CD4-positive, alpha-beta T cell treated with Interleukin-21 for 1 hour (primary cell): Measurements from ENCODE around the gene CHP1.
"Not testable (repeated sequence)": the region's sequence is repeated elsewhere in the genome, so short reads cannot be mapped to it uniquely, and the experiment has no call there.

Experiments used
- DNase-seq: peaks from one replicate; pipeline ENCODE4 v3.0.0-alpha.2; 2020

The CHP1 gene

GRCh38 chr15:41258750-41259471 lies 27.8 kb downstream of the CHP1 start:
- DNase-seq, result no peak

GRCh38 chr15:41259546-41260189 lies 28.6 kb downstream of the CHP1 start:
- no peak for DNase-seq

GRCh38 chr15:41260924-41261323 lies 29.9 kb downstream of the CHP1 start:
- DNase-seq, result not testable (repeated sequence)

DNA sequence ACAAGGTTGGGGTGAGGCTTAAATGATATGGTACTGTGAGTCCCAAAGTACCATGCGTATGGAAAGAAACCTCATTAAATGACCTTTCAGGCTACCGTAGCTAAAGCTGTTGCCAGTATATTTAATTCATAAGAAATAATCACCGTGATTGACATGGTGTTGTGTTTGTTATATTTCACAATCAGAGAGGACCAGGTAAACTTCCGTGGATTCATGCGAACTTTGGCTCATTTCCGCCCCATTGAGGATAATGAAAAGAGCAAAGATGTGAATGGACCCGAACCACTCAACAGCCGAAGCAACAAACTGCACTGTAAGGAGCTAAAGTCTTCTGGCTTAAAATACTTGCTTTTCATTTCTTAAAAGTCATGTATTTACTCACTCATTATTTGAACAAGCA lies 31.5 kb downstream of the CHP1 start:
- no peak for DNase-seq

GRCh38 chr15:41263891-41264351 lies 32.9 kb downstream of the CHP1 start:
- no peak for DNase-seq

DNA sequence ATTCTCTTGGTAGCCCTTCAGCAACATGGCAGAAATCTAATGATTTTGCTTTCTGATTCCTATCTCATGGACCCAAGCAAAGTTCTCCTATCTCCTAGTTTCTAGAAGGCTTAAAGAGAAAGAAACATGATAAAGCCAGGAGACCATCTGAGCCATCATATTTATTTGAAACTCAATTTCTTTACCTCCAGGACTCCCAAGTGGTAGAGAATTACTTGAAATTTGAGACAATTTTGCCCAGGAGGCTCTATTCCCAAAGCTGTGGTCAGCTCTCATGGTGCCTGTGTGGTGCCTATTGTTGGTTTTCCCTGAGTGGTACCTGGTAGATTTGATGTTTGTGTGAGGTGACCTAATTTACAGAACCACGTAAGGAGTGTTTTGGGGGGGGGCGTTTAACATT lies 38.8 kb downstream of the CHP1 start:
- no peak for DNase-seq

- DNase-seq, result no peak
These were observed 45.8 kb downstream of the CHP1 start for GRCh38 chr15:41276831-41277230.

DNA sequence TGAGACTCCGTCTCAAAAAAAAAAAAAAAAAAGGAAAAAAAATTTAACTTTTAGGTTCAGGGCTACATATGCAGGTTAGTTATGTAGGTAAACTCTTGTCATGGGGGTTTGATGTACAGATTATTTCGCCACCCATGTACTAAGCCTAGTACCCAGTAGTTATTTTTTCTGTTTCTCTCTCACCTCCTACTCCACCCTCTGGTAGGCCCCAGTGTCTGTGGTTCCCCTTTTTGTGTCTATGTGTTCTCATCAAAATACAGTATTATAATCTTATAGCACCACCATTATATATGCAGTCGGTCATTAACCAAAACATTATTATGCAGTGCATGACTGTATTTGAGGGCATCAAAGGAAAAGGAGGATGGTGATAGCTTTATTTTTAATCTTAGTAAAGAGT lies 47.3 kb downstream of the CHP1 start:
- no peak for DNase-seq

DNA sequence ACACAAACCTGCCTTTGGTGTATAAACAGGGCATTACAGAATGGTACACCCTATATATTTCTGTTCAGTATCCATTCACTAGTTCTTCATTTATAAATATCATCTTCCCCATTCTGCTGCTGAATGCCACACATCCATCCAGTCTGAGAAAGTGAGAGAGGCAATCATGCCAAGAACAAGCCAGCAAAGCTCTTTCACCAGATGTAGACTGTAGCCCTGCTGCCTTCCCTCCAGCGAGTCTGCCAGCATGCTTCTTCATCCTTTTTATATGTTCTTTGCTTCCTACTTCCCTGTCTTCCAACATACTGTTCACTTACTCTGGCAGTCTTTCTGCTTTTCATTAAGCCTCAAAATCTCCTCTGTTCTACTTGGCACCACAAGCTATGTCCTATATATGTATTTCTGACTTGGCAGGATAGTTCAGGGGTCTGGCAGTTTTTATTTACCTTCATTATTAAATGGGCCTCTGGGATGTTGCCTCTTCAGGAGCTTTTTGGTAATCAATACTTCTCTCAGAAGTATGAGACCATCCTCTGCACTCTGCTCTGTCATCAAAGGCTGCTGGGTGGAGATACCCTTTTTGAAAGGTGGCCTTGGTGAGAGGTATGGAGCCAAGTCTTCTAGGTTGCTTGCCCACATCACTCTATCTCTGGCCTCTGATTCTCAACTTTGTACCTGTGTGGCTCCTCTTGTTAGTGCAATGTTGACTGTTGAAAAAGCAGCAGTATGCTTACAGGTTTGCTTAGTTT lies 48.6 kb downstream of the CHP1 start:
- DNase-seq, result no peak

- no peak for DNase-seq
These were observed 50.2 kb downstream of the CHP1 start for GRCh38 chr15:41281236-41281635.

GRCh38 chr15:41282436-41282835 lies 51.4 kb downstream of the CHP1 start:
- DNase-seq, result not testable (repeated sequence)

DNA sequence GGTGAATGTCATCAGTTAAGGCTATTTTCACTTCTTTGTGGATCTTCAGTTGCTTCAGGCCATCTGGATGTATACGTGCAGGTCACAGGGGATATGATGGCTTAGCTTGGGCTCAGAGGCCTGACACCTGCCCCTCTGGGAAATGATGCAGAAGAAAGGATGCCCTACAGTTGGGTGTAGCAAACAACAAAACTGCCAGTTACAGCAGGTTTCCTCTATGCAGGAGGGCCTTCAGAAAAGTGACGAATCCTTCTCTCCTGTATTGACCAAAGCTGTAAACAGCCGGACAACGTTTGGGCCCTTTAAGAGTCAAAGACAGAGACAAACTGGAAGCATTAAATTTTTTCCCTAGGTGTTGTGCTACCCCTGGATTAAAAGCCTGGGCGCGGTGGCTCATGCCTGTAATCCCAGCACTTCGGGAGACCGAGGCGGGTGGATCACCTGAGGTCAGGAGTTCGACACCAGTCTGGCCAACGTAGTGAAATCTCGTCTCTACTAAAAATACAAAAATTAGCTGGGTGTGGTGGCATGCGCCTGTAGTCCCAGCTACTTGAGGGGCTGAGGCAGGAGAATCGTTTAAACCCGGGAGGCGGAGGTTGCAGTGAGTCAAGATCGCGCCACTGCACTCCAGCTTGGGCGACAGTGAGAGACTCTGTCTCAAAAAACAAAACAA lies 52.0 kb downstream of the CHP1 start:
- not testable (repeated sequence) for DNase-seq

DNA sequence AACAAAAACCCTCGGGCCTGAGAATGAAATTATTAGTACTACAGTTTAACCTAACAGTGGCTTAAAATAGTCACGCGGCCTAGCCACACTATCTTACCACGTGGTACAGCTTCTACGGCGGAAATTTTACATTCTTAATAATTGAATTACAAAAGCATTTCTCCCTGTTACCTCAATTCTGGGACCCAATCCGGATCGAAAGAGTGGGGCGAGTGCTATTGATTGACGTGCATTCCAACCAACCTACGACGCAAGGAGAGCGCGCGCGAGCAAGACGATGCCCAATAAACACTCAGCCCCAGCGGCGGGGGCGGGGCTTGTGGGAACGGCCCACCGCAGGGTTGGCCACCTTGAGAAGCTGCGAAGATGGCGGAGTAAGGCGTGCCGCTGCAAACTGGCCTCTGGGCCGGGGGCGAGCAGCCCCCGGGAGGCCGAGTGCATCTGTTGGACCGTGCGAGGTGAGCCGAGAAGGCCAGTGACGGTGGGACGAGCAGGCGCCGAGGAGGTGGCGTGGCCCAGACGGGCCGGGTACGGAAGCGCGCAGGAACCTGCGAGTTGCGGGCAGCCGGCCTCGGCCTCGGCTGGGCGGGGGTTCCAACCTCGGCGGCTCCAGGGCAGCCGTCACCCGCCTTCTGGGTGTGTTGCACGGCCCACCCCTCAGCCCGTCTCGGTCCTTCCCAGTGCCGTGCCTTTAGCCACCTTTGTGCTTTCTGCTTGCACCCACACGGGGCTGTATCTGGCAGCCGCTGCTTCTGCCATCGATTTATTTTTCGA lies 52.8 kb downstream of the CHP1 start:
- peak; percentile 99 for DNase-seq

- DNase-seq, result peak; percentile 38
These were observed 53.5 kb downstream of the CHP1 start for GRCh38 chr15:41284427-41285177.

DNA sequence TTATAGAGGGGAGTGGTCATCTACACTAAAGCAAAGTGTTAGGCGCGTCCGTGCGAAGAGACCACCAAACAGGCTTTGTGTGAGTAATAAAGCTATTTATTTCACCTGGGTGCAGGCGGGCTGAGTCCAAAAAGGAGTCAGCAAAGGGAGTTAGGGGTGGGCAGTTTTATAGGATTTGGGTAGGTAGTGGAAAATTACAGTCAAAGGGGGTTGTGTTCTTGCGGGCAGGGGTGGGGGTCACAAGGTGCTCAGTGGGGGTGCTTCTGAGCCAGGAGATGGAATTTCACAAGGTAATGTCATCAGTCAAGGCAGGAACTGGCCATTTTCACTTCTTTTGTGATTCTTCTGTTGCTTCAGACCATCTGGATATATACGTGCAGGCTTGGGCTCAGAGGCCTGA lies 54.2 kb downstream of the CHP1 start:
- no peak for DNase-seq

DNA sequence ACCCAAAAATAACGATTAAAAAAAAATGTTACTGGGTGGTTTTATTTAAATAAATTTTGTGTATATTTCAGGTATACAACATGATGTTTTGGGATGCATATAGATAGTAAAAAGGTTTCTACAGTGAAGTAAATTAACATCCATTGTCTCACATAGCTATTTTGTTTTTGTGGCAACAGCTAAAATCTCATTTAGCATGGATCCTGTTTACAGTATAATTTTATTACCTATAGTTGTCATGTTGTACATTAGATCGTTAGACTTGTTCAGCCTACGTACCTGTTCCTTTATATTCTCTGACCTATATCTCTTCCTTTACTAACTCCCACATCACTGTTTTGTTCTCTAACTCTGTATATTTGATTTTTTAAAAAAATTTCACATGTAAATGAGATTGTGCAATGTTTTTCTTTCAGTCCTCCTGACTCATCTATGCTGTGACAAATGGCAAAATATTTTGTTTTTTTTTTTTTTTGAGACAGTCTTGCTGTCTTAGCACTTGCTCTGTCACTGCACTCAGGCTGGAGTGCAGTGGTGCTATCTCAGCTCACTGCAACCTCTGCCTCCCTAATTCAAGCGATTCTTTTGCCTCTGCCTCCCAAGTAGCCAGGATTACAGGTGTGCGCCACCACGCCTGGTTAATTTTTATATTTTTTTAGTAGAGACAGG lies 55.7 kb downstream of the CHP1 start:
- no peak for DNase-seq

- no peak for DNase-seq
These were observed 57.4 kb downstream of the CHP1 start for GRCh38 chr15:41288464-41288863.

- no peak for DNase-seq
These were observed 58.9 kb downstream of the CHP1 start for GRCh38 chr15:41289953-41290352.

DNA sequence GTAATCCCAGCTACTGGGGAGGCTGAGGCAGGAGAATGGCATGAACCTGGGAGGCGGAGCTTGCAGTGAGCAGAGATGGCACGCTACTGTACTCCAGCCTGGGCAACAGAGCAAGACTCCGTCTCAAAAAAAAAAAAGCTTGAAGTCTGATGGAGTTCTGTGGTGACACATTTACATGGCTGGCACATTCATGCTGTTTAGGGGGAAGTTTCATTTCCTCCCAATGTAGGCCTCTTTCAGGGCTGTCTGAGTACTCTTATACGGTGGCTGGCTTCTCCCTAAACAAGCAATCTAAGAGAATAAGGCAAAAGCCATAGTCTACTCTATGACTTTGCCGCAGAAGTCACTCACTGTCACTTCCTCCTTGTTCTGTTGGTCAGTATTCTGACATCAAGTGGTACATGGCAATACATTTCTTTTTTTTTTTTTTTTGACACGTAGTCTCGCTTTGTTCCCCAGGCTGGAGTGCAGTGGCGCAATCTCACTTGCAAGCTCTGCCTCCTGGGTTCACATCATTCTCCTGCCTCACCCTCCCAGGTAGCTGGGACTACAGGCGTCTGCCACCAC lies 60.1 kb downstream of the CHP1 start:
- no peak for DNase-seq

DNA sequence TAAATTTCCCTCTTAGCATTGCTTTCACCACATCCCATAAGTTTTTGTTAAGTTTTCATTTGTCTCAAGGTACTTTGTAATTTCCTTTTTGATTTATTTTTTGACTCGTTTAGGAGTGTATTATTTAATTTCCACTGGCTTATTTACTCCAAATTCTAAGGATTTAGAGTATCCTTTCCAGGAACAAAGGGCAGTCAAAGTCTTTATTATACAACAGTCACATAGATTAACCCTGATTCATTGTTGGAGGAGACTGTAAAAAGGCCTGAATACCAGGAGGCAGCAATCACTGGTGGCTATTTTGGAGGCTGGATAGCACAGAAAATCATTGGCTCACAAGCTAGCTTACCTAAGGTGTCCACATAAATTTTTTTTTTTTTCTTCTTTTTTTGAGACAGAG lies 61.5 kb downstream of the CHP1 start:
- no peak for DNase-seq

GRCh38 chr15:41301139-41301538 lies 70.1 kb downstream of the CHP1 start:
- DNase-seq, result not testable (repeated sequence)
